H1 (cell line): ENCODE measurements around the gene GLRX. TPM values are rescaled to one million over a fixed set of nuclear protein-coding genes. Genes with fewer than 3 reads are reported as not detected.

ENCODE experiments used
- CTCF ChIA-PET: fragments of 300-600 bp; sonication (Branson Sonifier 250); formaldehyde crosslinking; loops from one replicate; lab custom pipeline; 2021; ENCODE audit not compliant: partially characterized antibody; lab: Charles Lee
- POLR2A ChIA-PET: fragments of 300-600 bp; sonication (Branson Sonifier 250); formaldehyde crosslinking; loops from one replicate; lab custom pipeline; 2021; ENCODE audit warnings: inconsistent platforms; ENCODE audit not compliant: partially characterized antibody; lab: Charles Lee
- DNase-seq, 2 experiments: peaks; one replicate each; pipeline versions ENCODE4 v3.0.0 to v3.0.0-alpha.2; 2010 to 2022; ENCODE audit warnings: low spot score in 2 of 2, low read depth in 1 of 2, mixed read lengths in 1 of 2
- FAIRE-seq: peaks from 2 replicates; lab custom pipeline; 2011; peaks lifted over from hg19 to GRCh38; lab: Jason Lieb, UNC
- H2AFZ ChIP-seq: 2 replicates; pipeline ENCODE4 v1.8.1; 2012; ENCODE audit warnings: low read length, inconsistent platforms
- H2AK5ac ChIP-seq: 2 replicates; pipeline ENCODE4 v1.6.1; 2013; ENCODE audit warnings: low read depth, low read length
- H2BK120ac ChIP-seq: replicated peaks from 2 replicates; pipeline ENCODE3; 2013; ENCODE audit warnings: low read depth, low read length, inconsistent platforms
- H2BK12ac ChIP-seq: 2 replicates; pipeline ENCODE4 v1.6.1; 2013; ENCODE audit warnings: low read depth, low read length
- H2BK15ac ChIP-seq: 2 replicates; pipeline ENCODE4 v1.6.1; 2013; ENCODE audit warnings: low read length
- H2BK20ac ChIP-seq: 2 replicates; pipeline ENCODE4 v1.6.1; 2013; ENCODE audit warnings: low read length
- H2BK5ac ChIP-seq: 2 replicates; pipeline ENCODE4 v1.6.1; 2013; ENCODE audit warnings: low read depth, low read length
- H3K14ac ChIP-seq: 2 replicates; pipeline ENCODE4 v1.6.1; 2013; ENCODE audit warnings: inconsistent platforms; ENCODE audit not compliant: insufficient read length
- H3K18ac ChIP-seq: 2 replicates; pipeline ENCODE4 v1.6.1; 2013; ENCODE audit warnings: low read length; ENCODE audit errors: extremely low read depth
- H3K23ac ChIP-seq: 2 replicates; pipeline ENCODE4 v1.6.1; 2013; ENCODE audit warnings: inconsistent platforms; ENCODE audit not compliant: insufficient read length
- H3K23me2 ChIP-seq: 2 replicates; pipeline ENCODE4 v1.6.1; 2013; ENCODE audit warnings: low read depth, low read length
- H3K27ac ChIP-seq: 2 replicates; pipeline ENCODE4 v1.6.1; 2011; ENCODE audit warnings: low read depth, low read length, inconsistent platforms
- H3K27me3 ChIP-seq, 4 experiments: replicated peaks in 1 of 4; 1 replicate in 1 of 4; 2 replicates in 3 of 4; pipeline versions ENCODE4 v1.6.1 to v1.8.1; 2011 to 2013; ENCODE audit warnings: low read length in 3 of 4, mild to moderate bottlenecking in 3 of 4, inconsistent platforms in 2 of 4, mixed read lengths in 2 of 4, moderate library complexity in 1 of 4; ENCODE audit not compliant: control insufficient read depth in 3 of 4, insufficient read depth in 3 of 4; ENCODE audit errors: extremely low read depth in 1 of 4
- H3K36me3 ChIP-seq, 4 experiments: 2 replicates each; pipeline versions ENCODE4 v1.6.1 to v1.8.1; 2011 to 2013; ENCODE audit warnings: mild to moderate bottlenecking in 4 of 4, low read length in 3 of 4, moderate library complexity in 2 of 4, control low read depth in 1 of 4, inconsistent platforms in 1 of 4; ENCODE audit not compliant: insufficient read depth in 4 of 4, control insufficient read depth in 2 of 4
- H3K4ac ChIP-seq: replicated peaks from 2 replicates; pipeline ENCODE3; 2013; ENCODE audit warnings: low read length, low read depth, mixed read lengths, inconsistent platforms; ENCODE audit not compliant: insufficient read length
- H3K4me1 ChIP-seq, 4 experiments: replicated peaks in 1 of 4; 1 replicate in 1 of 4; 2 replicates in 3 of 4; pipeline versions ENCODE4 v1.6.1 to v1.8.1; 2011 to 2013; ENCODE audit warnings: low read length in 3 of 4, inconsistent platforms in 2 of 4, mixed read lengths in 1 of 4; ENCODE audit not compliant: insufficient read depth in 4 of 4, control insufficient read depth in 3 of 4
- H3K4me2 ChIP-seq, 2 experiments: 2 replicates each; pipeline versions ENCODE4 v1.6.1 to v1.8.1; 2011 to 2013; ENCODE audit warnings: low read depth in 2 of 2, low read length in 2 of 2, control low read depth in 1 of 2, inconsistent platforms in 1 of 2, mild to moderate bottlenecking in 1 of 2; ENCODE audit not compliant: insufficient read depth in 1 of 2
- H3K4me3 ChIP-seq, 4 experiments: fragments of 200-600, 300-600 bp in 1 of 4; sonication (generic), shearing (Covaris generic), sonication (Bioruptor Twin) in 1 of 4; 2 replicates each; pipeline versions ENCODE4 v1.5.1 to v1.8.1; 2011 to 2016; ENCODE audit warnings: low read length in 4 of 4, low read depth in 3 of 4, control low read depth in 2 of 4, inconsistent platforms in 2 of 4, mild to moderate bottlenecking in 2 of 4, mixed read lengths in 1 of 4, moderate library complexity in 1 of 4; ENCODE audit not compliant: insufficient read depth in 2 of 4; ENCODE audit errors: extremely low read depth in 1 of 4
- H3K56ac ChIP-seq: replicated peaks from 2 replicates; pipeline ENCODE3; 2013; ENCODE audit warnings: low read depth, mild to moderate bottlenecking, mixed read lengths, low read length, inconsistent platforms; ENCODE audit not compliant: insufficient read length
- H3K79me1 ChIP-seq: 2 replicates; pipeline ENCODE4 v1.6.1; 2013; ENCODE audit warnings: low read depth, low read length, control low read depth
- H3K79me2 ChIP-seq, 2 experiments: 2 replicates each; pipeline versions ENCODE4 v1.6.1 to v1.8.1; 2012 to 2013; ENCODE audit warnings: low read length in 2 of 2, mild to moderate bottlenecking in 2 of 2, inconsistent platforms in 1 of 2; ENCODE audit not compliant: insufficient read depth in 2 of 2, control insufficient read depth in 1 of 2
- H3K9ac ChIP-seq, 4 experiments: replicated peaks in 1 of 4; 1 replicate in 1 of 4; 2 replicates in 3 of 4; pipeline versions ENCODE4 v1.6.1 to v1.8.1; 2011 to 2013; ENCODE audit warnings: low read depth in 3 of 4, low read length in 3 of 4, control low read depth in 2 of 4, mild to moderate bottlenecking in 2 of 4, moderate library complexity in 2 of 4, inconsistent platforms in 1 of 4; ENCODE audit errors: extremely low read depth in 1 of 4
- H3K9me3 ChIP-seq, 2 experiments: 2 replicates each; pipeline versions ENCODE4 v1.6.1 to v1.8.1; 2012 to 2013; ENCODE audit warnings: mild to moderate bottlenecking in 2 of 2, moderate library complexity in 2 of 2, control low read depth in 1 of 2, inconsistent platforms in 1 of 2, low read depth in 1 of 2, low read length in 1 of 2, mixed read lengths in 1 of 2; ENCODE audit not compliant: insufficient read depth in 2 of 2
- H4K20me1 ChIP-seq, 2 experiments: replicated peaks in 1 of 2; 2 replicates each; pipeline versions ENCODE3 to v1.8.1; 2011 to 2013; ENCODE audit warnings: inconsistent platforms in 2 of 2, low read length in 2 of 2, mild to moderate bottlenecking in 1 of 2; ENCODE audit not compliant: insufficient read depth in 2 of 2, control insufficient read depth in 1 of 2
- H4K5ac ChIP-seq: 2 replicates; pipeline ENCODE4 v1.6.1; 2013; ENCODE audit warnings: low read length, low read depth, mixed read lengths, inconsistent platforms; ENCODE audit not compliant: insufficient read length
- H4K8ac ChIP-seq: 2 replicates; pipeline ENCODE4 v1.8.0; 2013; ENCODE audit warnings: mild to moderate bottlenecking, moderate library complexity, low read length, inconsistent platforms; ENCODE audit not compliant: insufficient read depth; ENCODE audit errors: extremely low read depth
- H4K91ac ChIP-seq: replicated peaks from 2 replicates; pipeline ENCODE3; 2013; ENCODE audit warnings: low read length, mixed read lengths, inconsistent platforms; ENCODE audit not compliant: insufficient read length
- CBX8 ChIP-seq: fragments of 300-800, 300-1000 bp; sonication (generic); IDR thresholded peaks from 2 replicates; pipeline ENCODE4 v1.7.1; 2016; ENCODE audit warnings: low read depth, low read length, borderline replicate concordance
- WGBS, 2 experiments: shearing (Covaris generic) in 1 of 2; methylation state at CpG; one replicate each; pipeline versions ENCODE4 v1.1.6 to v1.1.7; 2013 to 2015; ENCODE audit warnings: low lambda C conversion rate in 2 of 2, mixed read lengths in 2 of 2, inconsistent platforms in 1 of 2, low coverage in 1 of 2, missing lambda C conversion rate in 1 of 2; ENCODE audit not compliant: insufficient replicate concordance in 2 of 2, insufficient coverage in 1 of 2, insufficient read length in 1 of 2; ENCODE audit errors: extremely low coverage in 1 of 2, missing lambda C conversion rate in 1 of 2; 5-methylcytosine and 5-hydroxymethylcytosine counted together
- polyA plus RNA-seq, 7 experiments: library from polyadenylated mRNA; depleted of rRNA in 3 of 7; stranded (reverse) in 5 of 7; unstranded in 2 of 7; fragments of >200 nt in 5 of 7; fragments of 200-250 nt in 2 of 7; gene quantifications; 1 replicate in 5 of 7; 2 replicates in 1 of 7; 4 replicates in 1 of 7; pipeline versions ENCODE4 v1.2.1 to v1.2.3, GENCODE V29; 2011 to 2013; ENCODE audit warnings: missing spikeins in 2 of 7, mixed read lengths in 2 of 7
- total RNA-seq: library from RNA; stranded (reverse); fragmentation: NEBNext Ultra II Directional; extraction: Animal tissue kit (Norgen Biotek cat#: 25700); gene quantifications from 2 replicates; pipeline ENCODE4 v1.2.1, GENCODE V29; 2021
- TF ChIP-seq, protein P1 (sequence below): IDR thresholded peaks from 2 replicates; pipeline ENCODE4 v1.6.1; 2011; ENCODE audit warnings: low read length, improper control_type of control experiment

Gene GLRX
- total and polyA plus RNA-seq, 2 of the 8 experiments (the other 6 are each of a cell fraction or from before 2014, with no cell fraction given), result 22.9 to 31.2 TPM

DNA sequence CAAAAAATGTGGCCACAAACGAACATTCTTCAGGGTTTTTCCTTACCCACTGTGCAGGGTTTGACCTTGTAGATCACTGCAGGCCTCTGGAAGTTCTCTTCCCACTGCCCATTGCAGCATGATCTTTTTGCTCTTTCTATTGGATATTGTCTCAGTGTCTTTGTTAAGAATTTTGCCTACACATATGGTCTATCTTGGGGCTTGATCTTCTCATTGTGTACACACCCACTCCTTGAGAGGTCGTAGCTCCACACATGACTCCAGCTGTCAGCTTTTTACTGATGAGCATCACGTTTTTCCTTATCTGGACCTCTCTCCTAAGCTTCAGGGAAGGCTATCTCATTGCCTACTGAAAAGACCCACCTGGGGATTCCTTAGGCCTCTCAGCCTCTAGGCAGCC is 3.0 kb upstream of the GLRX start:
- no peak overlapping the region for H3K23ac ChIP-seq
- CTCF ChIA-PET, result interaction anchor here (0.9 to 1.6 kb wide), 5 partner anchors 10 to 44 kb away, joined by 3 to 8 read pairs (median 4); no protein-coding TSS in a partner anchor

More for the DNA sequence above, 3.0 kb upstream of the GLRX start:
- Histone ChIP-seq H3K9me3 (no peaks in the 10 kb centered on the region), H2BK15ac (no peak overlapping the region), H3K79me1 (no peaks in the 10 kb centered on the region), H2BK120ac (no peak overlapping the region), H3K56ac (no peak overlapping the region), H2AFZ (no peak overlapping the region), H3K4me1 (peaks cover 5 to 13% (median 12%) of the 10 kb centered on the region in 4 experiments; a peak in 6 of 7 replicates), H3K18ac (no peak overlapping the region), H3K27me3 (no peaks in the 10 kb centered on the region; a peak in 1 of 7 replicates), H3K36me3 (no peaks in the 10 kb centered on the region), H4K20me1 (no peaks in the 10 kb centered on the region), H2BK5ac (no peak overlapping the region), H2AK5ac (no peak overlapping the region), H3K14ac (no peak overlapping the region), H4K8ac (no peak overlapping the region), H4K91ac (no peak overlapping the region), H3K9ac (no peak overlapping the region), H2BK12ac (no peak overlapping the region), H3K23me2 (peaks cover 5% of the 10 kb centered on the region), H3K79me2 (no peaks in the 10 kb centered on the region), H3K27ac (no peak overlapping the region), H3K4me2 (no peak overlapping the region), H2BK20ac (no peak overlapping the region), H3K4ac (no peak overlapping the region), H3K4me3 (no peak overlapping the region), H4K5ac (no peak overlapping the region)
- no peak for FAIRE-seq
- POLR2A ChIA-PET, result no interaction called here
- 61% methylated on average over 3 of the region's 3 CpGs; no CpG with 5 or more reads in 1 of the 2 experiments for WGBS, 2 experiments
- TF ChIP-seq, protein P1, sequence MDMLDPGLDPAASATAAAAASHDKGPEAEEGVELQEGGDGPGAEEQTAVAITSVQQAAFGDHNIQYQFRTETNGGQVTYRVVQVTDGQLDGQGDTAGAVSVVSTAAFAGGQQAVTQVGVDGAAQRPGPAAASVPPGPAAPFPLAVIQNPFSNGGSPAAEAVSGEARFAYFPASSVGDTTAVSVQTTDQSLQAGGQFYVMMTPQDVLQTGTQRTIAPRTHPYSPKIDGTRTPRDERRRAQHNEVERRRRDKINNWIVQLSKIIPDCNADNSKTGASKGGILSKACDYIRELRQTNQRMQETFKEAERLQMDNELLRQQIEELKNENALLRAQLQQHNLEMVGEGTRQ, result no peak
- TF ChIP-seq CBX8, result no peak
- DNase-seq, result no peak
